ENCODE results near the gene DEFB118.
"Not testable (repeated sequence)": the region's sequence is repeated elsewhere in the genome, so short reads cannot be mapped to it uniquely, and the experiment has no call there.

Gene DEFB118, protein sequence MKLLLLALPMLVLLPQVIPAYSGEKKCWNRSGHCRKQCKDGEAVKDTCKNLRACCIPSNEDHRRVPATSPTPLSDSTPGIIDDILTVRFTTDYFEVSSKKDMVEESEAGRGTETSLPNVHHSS

GRCh38 chr20:31368301-31368700 is at the start of gene DEFB118:
DEFB118 (plus strand) TSS chr20:31368601; CDS start chr20:31368651, 50 bp downstream.
- no peak for DNase-seq (ENCODE audit: low read depth)

GRCh38 chr20:31322504-31322903 is 45.9 kb upstream of the DEFB118 start:
- no peak for DNase-seq (ENCODE audit: low read depth)

DNA sequence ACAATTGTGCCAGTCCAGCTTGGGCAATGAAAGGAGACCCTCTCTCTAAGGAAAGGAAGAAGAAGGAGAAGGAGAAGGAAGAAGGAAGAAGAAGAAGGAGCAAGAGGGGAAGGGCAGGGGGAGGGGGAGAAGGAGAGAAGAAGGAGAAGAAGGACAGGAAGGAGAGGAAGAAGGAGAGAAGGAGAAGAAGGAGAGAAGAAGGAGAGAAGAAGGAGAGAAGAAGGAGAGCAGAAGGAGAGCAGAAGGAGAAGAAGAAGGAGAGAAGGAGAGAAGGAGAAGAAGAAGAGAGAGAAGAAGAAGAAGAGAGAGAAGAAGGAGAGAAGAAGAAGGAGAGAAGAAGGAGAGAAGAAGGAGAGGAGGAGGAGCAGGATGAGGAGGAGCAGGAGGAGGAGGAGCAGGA is 37.5 kb upstream of the DEFB118 start:
- DNase-seq (ENCODE audit: low read depth): no peak

DNA sequence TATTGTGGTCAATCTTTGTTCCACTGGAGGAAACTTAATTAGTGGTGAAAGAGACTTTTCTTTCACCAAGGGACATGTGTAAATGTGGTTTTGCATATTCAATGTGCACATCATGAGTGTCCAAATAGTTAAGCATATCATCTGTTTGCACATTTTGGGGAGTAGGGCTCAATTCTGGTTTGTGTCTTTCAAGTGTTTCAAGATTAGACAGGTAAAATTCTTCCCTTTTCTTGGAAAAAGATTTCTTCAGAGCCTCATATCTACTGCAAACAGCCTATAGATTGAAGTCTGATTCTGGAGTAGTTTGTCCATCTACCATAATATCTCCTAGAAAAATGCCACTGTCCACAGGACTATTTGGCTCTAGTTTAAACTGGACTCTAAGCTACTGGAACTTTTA is 26.9 kb upstream of the DEFB118 start:
- no peak for DNase-seq (ENCODE audit: low read depth)

DNA sequence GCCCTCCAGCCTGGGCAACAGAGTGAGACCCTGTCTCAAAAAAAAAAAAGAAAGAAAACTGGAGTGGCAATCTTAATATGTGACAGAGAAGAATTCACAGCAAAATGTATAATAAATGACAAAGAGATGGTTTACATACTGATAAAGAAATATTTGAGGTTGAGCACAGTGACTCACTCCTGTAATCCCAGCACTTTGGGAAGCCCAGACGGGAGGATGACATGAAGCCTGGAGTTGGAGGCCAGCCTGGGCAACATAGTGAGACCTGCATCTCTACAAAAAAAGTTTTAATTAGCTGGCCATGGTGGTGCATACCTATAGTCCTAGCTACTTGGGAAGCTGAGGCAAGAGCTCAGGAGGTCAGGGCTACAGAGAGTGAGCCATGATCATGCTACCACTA is 12.4 kb upstream of the DEFB118 start:
- DNase-seq (ENCODE audit: low read depth): no peak

- DNase-seq (ENCODE audit: low read depth): no peak
These were observed 5.1 kb upstream of the DEFB118 start for GRCh38 chr20:31363295-31363694.

- not testable (repeated sequence) for DNase-seq (ENCODE audit: low read depth)
These were observed 4.1 kb upstream of the DEFB118 start for GRCh38 chr20:31364272-31364671.

DNA sequence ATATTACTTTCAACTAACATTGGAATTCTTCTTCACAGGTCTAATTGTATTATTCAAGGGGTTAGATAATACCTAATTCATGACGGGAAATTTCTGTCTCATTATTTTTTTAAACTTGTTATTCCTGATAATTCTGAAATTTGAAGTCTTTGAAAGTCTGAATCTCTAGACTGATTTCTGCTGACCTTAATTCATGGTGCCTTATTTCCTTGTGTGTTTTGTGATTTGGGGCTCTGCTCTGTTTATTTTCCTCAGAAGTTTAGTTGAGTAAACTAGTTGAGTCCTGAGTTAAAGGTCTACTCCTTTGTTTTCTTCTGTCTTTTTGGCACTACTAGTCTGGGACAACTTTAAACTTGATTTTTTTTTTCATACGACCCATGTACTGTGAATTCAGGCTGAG is 5.9 kb downstream of the DEFB118 start:
- DNase-seq (ENCODE audit: low read depth): no peak

DNA sequence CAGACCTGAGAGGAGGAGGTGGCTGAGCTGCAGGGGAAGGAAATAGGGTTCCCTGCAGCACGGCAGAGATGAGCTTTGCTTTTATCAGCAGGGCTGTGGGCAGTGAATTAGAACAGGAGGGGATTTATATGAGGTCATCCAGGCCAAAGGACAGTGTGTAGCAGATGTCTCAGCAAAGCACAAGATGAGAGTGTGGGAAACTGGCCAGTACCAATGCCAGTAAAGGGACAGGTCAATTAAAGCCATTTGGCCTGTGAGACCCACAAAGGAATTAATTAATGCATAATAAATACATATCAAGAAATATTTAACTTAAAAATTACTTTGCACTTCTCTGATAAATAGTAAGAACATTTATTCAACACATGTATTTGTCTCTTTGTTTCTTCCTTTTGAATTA is 22.1 kb downstream of the DEFB118 start, which contains the start of gene DEFB119:
TSS of gene DEFB119 (minus strand) at position 101 of the 400 bp plus-strand sequence. CDS start 107 bp downstream, outside the sequence.
- no peak for DNase-seq (ENCODE audit: low read depth)

DNA sequence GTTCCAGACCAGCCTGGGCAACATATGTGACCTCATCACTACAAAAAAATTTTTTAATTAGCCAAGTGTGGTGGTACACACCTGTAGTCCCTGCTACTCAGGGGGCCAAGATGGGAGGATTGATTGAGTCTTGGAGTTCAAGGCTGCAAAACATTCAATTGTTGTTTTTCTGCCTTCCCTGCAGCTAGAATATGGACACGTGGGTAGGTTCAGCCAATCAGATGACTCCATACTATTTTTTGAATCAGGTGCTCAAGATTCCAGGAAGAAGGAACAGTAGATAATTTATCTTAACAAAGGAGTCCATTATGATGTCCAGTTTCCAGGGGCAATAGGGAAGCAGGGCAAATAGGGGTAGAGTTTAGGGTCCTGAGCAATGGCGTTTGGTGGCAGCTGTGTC is 24.4 kb downstream of the DEFB118 start:
- no peak for DNase-seq (ENCODE audit: low read depth)

DNA sequence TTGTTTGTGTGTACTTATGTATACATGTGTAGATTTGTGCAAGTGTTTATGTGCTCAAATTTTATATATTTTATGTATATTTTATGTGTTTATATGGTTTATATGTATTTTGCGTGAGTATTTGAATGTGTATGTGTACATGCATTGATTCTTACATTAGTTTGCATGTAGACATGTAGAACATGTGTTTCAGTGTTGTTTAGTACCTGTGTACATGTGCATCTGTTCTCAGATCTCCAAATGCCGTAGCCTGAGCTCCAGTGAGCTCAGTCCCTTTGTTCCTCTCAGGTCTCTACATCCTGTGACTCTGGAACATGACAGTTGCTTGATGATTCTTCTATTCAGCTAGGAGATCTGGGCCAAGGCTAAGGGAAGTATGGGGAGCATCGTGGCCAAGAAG is 26.5 kb downstream of the DEFB118 start:
- DNase-seq (ENCODE audit: low read depth): no peak

DNA sequence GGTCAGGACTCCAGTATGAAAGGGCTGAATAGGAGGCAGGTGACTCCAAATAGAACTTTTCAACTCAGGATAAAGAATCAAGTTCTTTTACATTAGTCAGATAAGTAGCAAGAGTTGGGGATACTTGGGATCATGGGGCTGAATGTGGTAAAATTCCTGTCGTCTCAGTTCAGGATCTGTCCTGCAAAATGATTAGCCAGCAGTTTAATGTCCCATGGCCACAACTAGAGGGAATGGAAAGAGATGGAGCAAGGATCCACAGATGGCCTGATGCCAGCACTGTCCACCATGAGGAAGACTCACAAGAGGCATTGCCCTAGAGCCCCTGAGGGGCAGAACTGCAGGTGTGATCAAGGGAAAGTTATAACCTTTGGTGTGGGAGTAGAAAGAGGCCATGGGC is 35.5 kb downstream of the DEFB118 start:
- no peak for DNase-seq (ENCODE audit: low read depth)

DNA sequence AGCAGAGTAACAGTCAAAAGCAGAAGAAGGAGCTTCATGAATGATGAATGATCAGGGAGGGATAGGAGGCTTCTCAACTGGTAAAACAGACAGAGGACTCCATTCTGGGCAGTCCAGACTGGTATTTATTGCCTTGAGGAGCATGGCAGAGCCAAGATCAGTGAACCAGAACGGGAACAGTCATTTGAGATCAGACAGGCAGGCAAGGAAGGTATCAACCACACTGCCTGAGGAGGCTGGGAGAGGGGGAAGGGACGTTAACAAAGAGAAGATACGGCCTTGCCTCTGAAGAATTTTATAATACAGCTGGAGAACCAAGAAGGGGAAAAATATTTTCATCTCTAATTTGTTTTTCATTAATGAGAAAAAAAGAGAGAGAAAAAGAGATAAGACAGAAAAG is 37.7 kb downstream of the DEFB118 start, which contains the start of gene DEFB121:
TSS of gene DEFB121 (minus strand) at position 101 of the 400 bp plus-strand sequence. CDS start at position 38, 63 bp downstream.
- DNase-seq (ENCODE audit: low read depth): no peak

DNA sequence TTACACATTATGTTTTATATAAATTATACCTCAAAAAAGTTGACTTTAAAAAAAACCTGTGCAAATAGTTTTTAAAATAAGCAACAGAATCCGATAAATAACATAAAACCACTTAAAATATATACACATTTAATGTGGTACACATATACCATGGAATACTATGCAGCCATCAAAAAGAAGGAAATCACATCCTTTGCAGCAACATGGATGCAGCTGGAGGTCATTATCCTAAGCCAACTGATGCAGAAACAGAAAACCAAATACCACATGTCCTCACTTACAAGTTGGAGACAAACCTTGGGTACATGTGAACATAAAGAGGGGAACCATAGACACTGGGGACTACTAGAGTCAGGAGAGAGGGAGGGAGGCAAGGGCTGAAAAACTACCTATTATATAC is 41.6 kb downstream of the DEFB118 start:
- DNase-seq (ENCODE audit: low read depth): no peak

DNA sequence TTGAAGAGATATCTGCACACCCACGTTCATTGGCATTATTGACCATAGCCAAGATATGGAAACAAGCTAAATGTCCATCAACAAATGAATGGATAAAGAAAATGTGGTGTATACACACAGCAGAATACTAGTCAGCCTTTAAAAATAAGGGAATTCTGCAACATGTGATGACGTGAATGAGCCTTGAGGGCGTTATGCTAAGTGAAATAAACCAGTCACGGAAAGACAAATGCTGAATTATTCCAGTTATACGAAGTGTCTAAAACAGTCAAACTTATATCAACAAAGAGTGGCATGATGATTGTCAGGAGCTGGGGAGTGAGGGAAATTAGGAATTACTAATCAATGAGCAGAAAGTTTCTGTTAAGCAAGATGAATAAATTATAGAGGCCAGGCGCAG is 46.0 kb downstream of the DEFB118 start:
- DNase-seq (ENCODE audit: low read depth): no peak

DNA sequence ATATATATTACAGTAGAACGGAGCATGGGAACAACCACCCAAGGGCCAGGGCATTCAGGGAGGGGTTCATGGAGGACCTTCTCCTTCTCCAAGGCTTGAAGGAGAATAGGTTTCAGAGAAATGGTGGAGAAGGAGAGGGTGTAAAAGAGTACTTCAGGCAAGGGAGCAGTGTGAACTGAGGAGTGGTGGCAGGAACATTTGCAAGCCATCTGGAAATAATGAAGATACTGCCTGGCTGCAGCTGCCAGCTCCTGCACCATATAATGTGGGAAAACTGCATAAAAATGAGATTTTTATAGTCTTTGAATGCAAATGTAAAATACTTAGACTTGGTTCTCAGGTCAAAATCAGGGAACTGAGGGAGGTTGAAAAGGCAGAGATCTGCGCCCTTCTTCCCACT is 47.3 kb downstream of the DEFB118 start:
- DNase-seq (ENCODE audit: low read depth): no peak

- DNase-seq (ENCODE audit: low read depth): no peak
These were observed 49.9 kb downstream of the DEFB118 start for GRCh38 chr20:31418307-31418706.

Measured in stimulated activated CD8-positive, alpha-beta memory T cell treated with anti-CD3 and anti-CD28 coated beads, Interleukin-12 subunit alpha, Interleukin-12 subunit beta, amount 100 ng/mL, for 1 hour (primary cell).